ENCODE results near the gene MXD4. TPM values are rescaled to one million over a fixed set of nuclear protein-coding genes. Genes with fewer than 3 reads are reported as not detected.

Gene MXD4
- total and polyA plus RNA-seq, 9 of the 15 experiments (the other 6 are each of a cell fraction or from before 2014, with no cell fraction given), result 0.06 to 13.5 (median 5.9) TPM

GRCh38 chr4:2290488-2290887 lies 28.6 kb upstream of the MXD4 start (continued):
- TF ChIP-seq SFPQ (IDR thresholded peaks at IDR 0.05; ENCODE audit: low read depth, low read length) (no peak), BMI1 (IDR thresholded peaks at IDR 0.05; ENCODE audit: low read length) (no peak)

GRCh38 chr4:2289955-2290333 lies 28.0 kb upstream of the MXD4 start:
- no TSS peak for BruUV-seq (replicated peaks)
- intact Hi-C loops (cut with micrococcal nuclease) (no loop called here), in situ Hi-C loops (cut with MboI) (no loop called here)
- H3K9me3 ChIP-seq (replicated peaks; ENCODE audit: control insufficient read depth, insufficient read depth, low read depth, low read length), result no peaks in the 10 kb centered on the region
- H2AFZ ChIP-seq (ENCODE audit: low read depth, low read length), result no peak overlapping the region
- WGBS (ENCODE audit: insufficient coverage, low coverage, missing lambda C conversion rate), result 80% methylated on average over 11 of the region's 11 CpGs
- H3K9ac ChIP-seq (ENCODE audit: insufficient read depth in 1 of 2, low read depth in 2 of 2, low read length in 2 of 2), result no peak overlapping the region
- CTCF ChIA-PET (ENCODE audit: low intra/inter-chr PET ratio), result no interaction called here
- H3K4me2 ChIP-seq (ENCODE audit: insufficient read depth, low read length), result no peak overlapping the region
- TF ChIP-seq ZNF586 (CRISPR knock-in tag; conservative IDR thresholded peaks at IDR 0.05) (no peak), NR0B1 (IDR thresholded peaks at IDR 0.05; ENCODE audit: partially characterized antibody) (no peak), TGIF2 (CRISPR knock-in tag; IDR thresholded peaks at IDR 0.05) (no peak), MXI1 (IDR thresholded peaks at IDR 0.05; ENCODE audit: low read depth, low read length) (no peak), ZNF639 (CRISPR knock-in tag; conservative IDR thresholded peaks at IDR 0.05 in 1 of 2, IDR thresholded peaks at IDR 0.05 in 1 of 2) (no peak), ZEB2 (IDR thresholded peaks at IDR 0.05) (no peak), ZBTB8A (IDR thresholded peaks at IDR 0.05; ENCODE audit: partially characterized antibody) (no peak), PRMT5 (CRISPR knock-in tag; IDR thresholded peaks at IDR 0.05) (no peak), POLR2AphosphoS2 (IDR thresholded peaks at IDR 0.05; ENCODE audit: low read length) (no peak), ZNF174 (CRISPR knock-in tag; IDR thresholded peaks at IDR 0.05) (no peak), POLR2G (IDR thresholded peaks at IDR 0.05; ENCODE audit: low read depth, low read length) (no peak), SLC30A9 (CRISPR knock-in tag; IDR thresholded peaks at IDR 0.05) (no peak), PHB2 (IDR thresholded peaks at IDR 0.05; ENCODE audit: low read depth) (no peak), SAP30 (IDR thresholded peaks at IDR 0.05; ENCODE audit: borderline replicate concordance, insufficient read depth, low read depth, low read length, poor library complexity, severe bottlenecking) (no peak), ZC3H4 (CRISPR knock-in tag; IDR thresholded peaks at IDR 0.05; ENCODE audit: borderline replicate concordance) (no peak), IRF2 (CRISPR knock-in tag; IDR thresholded peaks at IDR 0.05) (no peak)
- no peaks in the 10 kb centered on the region for H3K79me2 ChIP-seq (ENCODE audit: control insufficient read depth, insufficient read depth, low read length)
- H3K36me3 ChIP-seq (ENCODE audit: control insufficient read depth, insufficient read depth, low read length), result no peaks in the 10 kb centered on the region
- POLR2A ChIA-PET, result interaction anchor here (0.7 to 1.5 kb wide), 2 partner anchors 10 to 23 kb away, joined by 3 to 4 read pairs; no protein-coding TSS in a partner anchor
- no peak for FAIRE-seq
- no peak overlapping the region for H3K4me3 ChIP-seq
- no peak for DNase-seq (ENCODE audit: extremely low read depth in 1 of 4, low spot score in 3 of 4)
- H3K9me1 ChIP-seq (ENCODE audit: control insufficient read depth, insufficient read depth, low read length), result peaks cover 2% of the 10 kb centered on the region
- no peaks in the 10 kb centered on the region for H3K27me3 ChIP-seq (ENCODE audit: control insufficient read depth in 2 of 2, insufficient read depth in 2 of 2, low read length in 2 of 2)
- no peaks in the 10 kb centered on the region for H4K20me1 ChIP-seq (replicated peaks; ENCODE audit: control insufficient read depth, insufficient read depth, low read length)
- H3K27ac ChIP-seq (ENCODE audit: extremely low read depth, low read depth, low read length), result no peak overlapping the region
- H3K4me1 ChIP-seq (replicated peaks in 1 of 2; ENCODE audit: control insufficient read depth in 2 of 2, insufficient read depth in 2 of 2, low read length in 2 of 2), result peaks cover 0 to 49% of the 10 kb centered on the region in 2 experiments; a peak in 2 of 5 replicates
- no peak; the same call in 2 of the 3 replicates for ATAC-seq

Measured in K562 (cell line).